Keratinocyte (primary cell): ENCODE data around the gene OR56A5. TPM values are rescaled to one million over a fixed set of nuclear protein-coding genes. Genes with fewer than 3 reads are reported as not detected.

Experiments used
- DNase-seq: peaks from one replicate; pipeline ENCODE4 v3.0.0-alpha.2; 2011; ENCODE audit warnings: low read depth, missing footprints, low spot score
- FAIRE-seq: peaks from 2 replicates; lab custom pipeline; 2011; peaks lifted over from hg19 to GRCh38; lab: Jason Lieb, UNC
- H2AFZ ChIP-seq: 2 replicates; pipeline ENCODE4 v1.6.0; 2012; ENCODE audit warnings: low read length, control low read depth, inconsistent platforms; ENCODE audit not compliant: control insufficient read depth
- H3K27ac ChIP-seq: 2 replicates; pipeline ENCODE4 v1.5.1; 2011; ENCODE audit warnings: low read length; ENCODE audit not compliant: control insufficient read depth, insufficient read depth
- H3K27me3 ChIP-seq: 3 replicates; pipeline ENCODE4 v1.6.0; 2011; ENCODE audit warnings: low read length; ENCODE audit not compliant: control insufficient read depth, insufficient read depth; ENCODE audit errors: extremely low read depth
- H3K36me3 ChIP-seq, 2 experiments: 2 replicates in 1 of 2; 3 replicates in 1 of 2; pipeline ENCODE4 v1.5.1; 2011; ENCODE audit warnings: low read length in 2 of 2, mild to moderate bottlenecking in 1 of 2; ENCODE audit not compliant: control insufficient read depth in 2 of 2, insufficient read depth in 2 of 2; ENCODE audit errors: extremely low read depth in 1 of 2
- H3K4me1 ChIP-seq: 3 replicates; pipeline ENCODE4 v1.5.1; 2011; ENCODE audit warnings: low read length; ENCODE audit not compliant: control insufficient read depth, insufficient read depth; ENCODE audit errors: extremely low read depth
- H3K4me2 ChIP-seq: 3 replicates; pipeline ENCODE4 v1.6.0; 2011; ENCODE audit warnings: low read depth, low read length; ENCODE audit not compliant: control insufficient read depth, insufficient read depth; ENCODE audit errors: extremely low read depth
- H3K4me3 ChIP-seq, 3 experiments: fragments of 200-600 bp in 1 of 3; sonication (generic) in 1 of 3; 2 replicates in 2 of 3; 3 replicates in 1 of 3; pipeline ENCODE4 v1.5.1; 2011 to 2016; ENCODE audit warnings: low read length in 3 of 3, mild to moderate bottlenecking in 3 of 3, control low read depth in 2 of 3, inconsistent platforms in 1 of 3, low read depth in 1 of 3, mixed read lengths in 1 of 3, mixed run types in 1 of 3, moderate library complexity in 1 of 3; ENCODE audit not compliant: control insufficient read depth in 2 of 3, insufficient read depth in 2 of 3; ENCODE audit errors: extremely low read depth in 1 of 3
- H3K79me2 ChIP-seq: 2 replicates; pipeline ENCODE4 v1.6.0; 2012; ENCODE audit warnings: low read length; ENCODE audit not compliant: control insufficient read depth, insufficient read depth
- H3K9ac ChIP-seq: 3 replicates; pipeline ENCODE4 v1.6.0; 2011; ENCODE audit warnings: low read length; ENCODE audit not compliant: control insufficient read depth, insufficient read depth; ENCODE audit errors: extremely low read depth
- H3K9me1 ChIP-seq: 3 replicates; pipeline ENCODE4 v1.6.0; 2011; ENCODE audit warnings: low read length; ENCODE audit not compliant: control insufficient read depth, insufficient read depth; ENCODE audit errors: extremely low read depth
- H3K9me3 ChIP-seq: 2 replicates; pipeline ENCODE4 v1.5.1; 2012; ENCODE audit warnings: low read depth, low read length; ENCODE audit not compliant: control insufficient read depth
- H4K20me1 ChIP-seq: 3 replicates; pipeline ENCODE4 v1.6.0; 2011; ENCODE audit warnings: low read length; ENCODE audit not compliant: control insufficient read depth, insufficient read depth; ENCODE audit errors: extremely low read depth
- CTCF ChIP-seq, 3 experiments: IDR thresholded peaks in 1 of 3; conservative IDR thresholded peaks in 1 of 3; optimal IDR thresholded peaks in 1 of 3; 2 replicates in 2 of 3; 3 replicates in 1 of 3; pipeline versions ENCODE3 to v1.5.1; 2011; ENCODE audit warnings: low read length in 3 of 3, mild to moderate bottlenecking in 3 of 3, moderate library complexity in 2 of 3, control low read depth in 1 of 3, inconsistent platforms in 1 of 3; ENCODE audit not compliant: insufficient read depth in 2 of 3; ENCODE audit errors: extremely low read depth in 1 of 3
- EZH2 ChIP-seq: IDR thresholded peaks from one replicate; pipeline ENCODE4 v1.6.1; 2012; ENCODE audit warnings: inconsistent platforms, mild to moderate bottlenecking, low read length, moderate library complexity
- dilution Hi-C: fragments of 300-500 bp; cut with MboI; formaldehyde crosslinking; loops from one replicate; pipeline ENCODE4 v1.7.0; 2020; ENCODE audit warnings: low sequenced_read_pairs; ENCODE audit not compliant: extremely low pct_ligation_motif_present
- polyA plus RNA-seq, 5 experiments: library from polyadenylated mRNA; depleted of rRNA in 3 of 5; stranded (reverse) in 3 of 5; stranded (forward) in 1 of 5; unstranded in 1 of 5; fragments of >200 nt; gene quantifications; 1 replicate in 1 of 5; 2 replicates in 3 of 5; 3 replicates in 1 of 5; pipeline versions ENCODE4 v1.2.1 to v1.2.3, GENCODE V29; 2011 to 2012; ENCODE audit warnings: missing spikeins in 2 of 5, low read depth in 1 of 5, low replicate concordance in 1 of 5

The OR56A5 gene
- polyA plus RNA-seq, 1 donor (not counting 4 experiments of a cell fraction or from before 2014, with no cell fraction given), result not detected

- H3K9me1 ChIP-seq, result no peaks in the 10 kb centered on the region
- FAIRE-seq (no peak), DNase-seq (no peak)
- dilution Hi-C loops, result no loop called here
- no peak overlapping the region for H2AFZ ChIP-seq
- H3K9ac ChIP-seq, result no peak overlapping the region
- TF ChIP-seq EZH2, result no peak
- TF ChIP-seq CTCF (optimal IDR thresholded peaks at IDR 0.05 in 1 of 3, IDR thresholded peaks at IDR 0.05 in 1 of 3, conservative IDR thresholded peaks at IDR 0.05 in 1 of 3; ENCODE audit: extremely low read depth in 1 of 3, insufficient read depth in 2 of 3, low read length in 3 of 3), result no peak
- H3K4me1 ChIP-seq, result no peaks in the 10 kb centered on the region
- no peak overlapping the region for H3K4me2 ChIP-seq
- no peaks in the 10 kb centered on the region for H3K36me3 ChIP-seq
- H4K20me1 ChIP-seq, result no peaks in the 10 kb centered on the region
- peaks cover 2% of the 10 kb centered on the region for H3K9me3 ChIP-seq
- no peaks in the 10 kb centered on the region for H3K27me3 ChIP-seq
- no peaks in the 10 kb centered on the region for H3K79me2 ChIP-seq
- H3K4me3 ChIP-seq, result no peak overlapping the region
- H3K27ac ChIP-seq, result no peak overlapping the region
Measured at GRCh38 chr11:5931061-5931460, 37.2 kb downstream of the OR56A5 start.

GRCh38 chr11:5930614-5931013, 37.7 kb downstream of the OR56A5 start:
- FAIRE-seq, result no peak
- no peak overlapping the region for H3K4me3 ChIP-seq
- H3K4me1 ChIP-seq, result no peaks in the 10 kb centered on the region
- no peak overlapping the region for H3K9ac ChIP-seq
- H3K4me2 ChIP-seq, result no peak overlapping the region
- dilution Hi-C loops, result no loop called here
- TF ChIP-seq EZH2 (no peak), CTCF (optimal IDR thresholded peaks at IDR 0.05 in 1 of 3, IDR thresholded peaks at IDR 0.05 in 1 of 3, conservative IDR thresholded peaks at IDR 0.05 in 1 of 3; ENCODE audit: extremely low read depth in 1 of 3, insufficient read depth in 2 of 3, low read length in 3 of 3) (no peak)
- no peaks in the 10 kb centered on the region for H3K9me1 ChIP-seq
- H3K27ac ChIP-seq, result no peak overlapping the region
- no peaks in the 10 kb centered on the region for H3K27me3 ChIP-seq
- H3K79me2 ChIP-seq, result no peaks in the 10 kb centered on the region
- H2AFZ ChIP-seq, result no peak overlapping the region
- H3K9me3 ChIP-seq, result peaks cover 2% of the 10 kb centered on the region
- no peak for DNase-seq
- H3K36me3 ChIP-seq, result no peaks in the 10 kb centered on the region
- H4K20me1 ChIP-seq, result no peaks in the 10 kb centered on the region
